HPDE6-E6E7 (cell line): ENCODE measurements around the gene APP.

Experiments
- DNase-seq: peaks from one replicate; pipeline ENCODE4 v3.0.0; 2011; ENCODE audit warnings: missing footprints; ENCODE audit errors: extremely low spot score

APP gene

DNA sequence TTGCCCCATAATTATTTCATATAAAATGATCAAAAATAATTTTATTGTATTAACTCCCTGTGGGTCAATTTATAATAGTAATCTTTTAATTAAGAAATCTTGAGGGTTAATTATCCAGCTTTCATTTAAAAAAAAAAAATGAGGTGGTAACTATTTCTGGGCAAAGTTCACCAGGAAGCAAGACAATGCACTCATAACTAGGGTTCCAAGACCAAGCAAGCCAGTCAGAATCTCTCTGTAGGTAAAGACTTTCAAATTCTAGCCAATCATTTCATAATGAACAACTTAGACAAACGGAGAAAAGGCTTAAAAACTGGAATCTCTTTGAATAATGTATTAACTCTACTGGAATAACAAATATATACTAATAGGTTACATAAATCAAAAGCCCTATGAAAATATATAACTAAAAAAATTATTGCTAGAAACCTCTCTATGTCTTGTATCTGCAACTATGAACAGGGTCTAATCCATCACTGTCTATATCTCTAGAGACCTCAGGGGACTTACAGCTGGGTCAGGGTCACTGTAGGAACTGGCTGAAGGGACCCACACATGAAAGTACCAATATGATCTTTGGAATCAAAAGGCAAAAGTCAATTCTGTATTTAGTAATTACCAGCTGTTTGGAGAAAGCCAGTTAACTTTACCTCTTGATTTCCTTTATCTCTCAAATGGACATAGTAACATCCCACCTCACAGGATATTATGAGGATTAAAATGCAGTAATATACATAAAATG is 43.3 kb downstream of the APP start:
- no peak for DNase-seq

DNA sequence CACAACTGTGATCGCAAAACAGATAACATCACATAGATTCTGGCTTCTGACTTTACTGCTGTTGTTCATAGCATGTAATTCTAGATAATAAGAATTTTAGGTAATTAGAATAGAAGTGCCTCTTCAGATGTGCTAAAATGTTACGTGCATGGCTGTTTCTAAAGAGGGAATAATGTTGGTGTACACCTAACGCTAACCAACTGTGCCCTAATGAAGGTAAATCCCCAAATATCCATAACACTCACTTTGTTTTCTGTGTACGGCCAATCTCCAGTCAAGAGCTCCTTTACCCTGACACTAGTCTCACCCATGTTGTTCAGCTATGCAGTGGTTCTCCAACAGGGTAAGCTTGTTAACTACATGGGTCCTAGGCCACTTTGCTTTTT is 44.4 kb downstream of the APP start:
- no peak for DNase-seq

DNA sequence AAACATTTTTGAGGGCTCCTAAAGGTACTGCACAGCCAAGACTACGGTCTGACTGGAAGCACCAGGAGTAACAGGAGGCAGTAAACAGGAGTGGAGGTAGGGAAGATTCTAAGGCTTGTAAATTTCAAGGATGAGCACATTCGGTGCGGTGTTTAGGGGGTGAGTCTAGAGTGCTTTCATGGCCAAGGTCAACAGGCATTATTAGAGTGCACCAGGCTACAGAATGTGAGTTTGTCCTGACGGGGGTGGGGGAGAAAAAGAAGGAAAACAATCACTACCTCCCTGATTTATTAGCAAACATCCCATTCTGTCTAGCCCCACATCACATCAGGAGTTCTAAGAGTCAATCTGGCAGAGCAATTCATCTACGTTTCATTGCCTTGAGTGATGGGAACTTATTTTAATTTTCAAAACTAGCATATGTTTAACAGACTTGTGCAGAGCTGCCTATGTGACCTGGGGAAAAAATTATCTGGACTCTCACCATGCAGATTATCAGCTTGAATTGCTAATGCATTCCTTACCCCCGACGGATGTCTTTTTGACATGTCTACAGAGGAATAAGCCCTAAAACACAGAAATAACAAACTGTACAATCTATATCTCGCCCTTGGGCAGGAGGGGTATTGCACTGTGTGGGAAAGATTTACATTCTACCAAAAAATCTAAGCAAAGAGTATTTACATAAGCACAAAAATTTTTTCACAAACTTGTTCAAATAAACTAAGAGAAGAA is 45.0 kb downstream of the APP start:
- no peak for DNase-seq

DNA sequence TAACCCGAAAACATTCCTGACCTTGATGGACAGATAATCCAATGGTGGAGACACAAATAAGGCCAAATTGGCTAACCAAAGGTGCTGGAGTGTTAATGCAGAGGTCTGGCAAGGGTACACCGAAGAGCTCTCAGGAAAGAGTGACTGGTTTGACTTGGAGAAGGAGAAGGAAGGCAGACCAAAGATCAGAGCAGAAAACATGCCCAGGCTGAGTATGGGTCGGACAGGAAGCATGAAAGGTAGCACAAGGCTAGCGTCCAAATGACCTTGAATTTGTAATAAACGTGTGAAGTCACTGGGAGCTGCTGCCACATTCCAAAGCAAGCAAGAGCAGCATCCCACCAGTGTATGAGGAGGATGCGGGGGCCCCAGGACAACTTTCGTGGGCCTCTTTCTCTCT is 45.7 kb downstream of the APP start:
- no peak for DNase-seq

DNA sequence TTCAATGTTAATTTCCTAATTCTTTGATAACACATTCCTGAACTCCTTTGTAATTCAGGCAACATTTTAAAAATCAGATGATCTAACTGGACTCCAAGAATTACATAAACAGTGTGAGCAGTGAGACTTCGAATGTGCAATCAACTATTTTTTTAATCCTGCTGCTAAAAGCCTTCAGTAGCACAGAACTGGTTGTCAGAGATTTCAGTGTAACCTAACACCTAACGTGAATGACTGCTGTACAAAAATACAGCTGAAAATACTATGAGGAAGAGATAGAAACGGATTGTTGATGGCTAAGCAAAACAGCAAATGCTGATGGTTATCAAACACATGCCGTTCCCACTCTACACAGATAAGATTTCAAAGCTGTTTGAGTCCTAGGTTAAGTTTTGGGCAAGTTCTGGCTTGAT is 46.1 kb downstream of the APP start:
- no peak for DNase-seq

DNA sequence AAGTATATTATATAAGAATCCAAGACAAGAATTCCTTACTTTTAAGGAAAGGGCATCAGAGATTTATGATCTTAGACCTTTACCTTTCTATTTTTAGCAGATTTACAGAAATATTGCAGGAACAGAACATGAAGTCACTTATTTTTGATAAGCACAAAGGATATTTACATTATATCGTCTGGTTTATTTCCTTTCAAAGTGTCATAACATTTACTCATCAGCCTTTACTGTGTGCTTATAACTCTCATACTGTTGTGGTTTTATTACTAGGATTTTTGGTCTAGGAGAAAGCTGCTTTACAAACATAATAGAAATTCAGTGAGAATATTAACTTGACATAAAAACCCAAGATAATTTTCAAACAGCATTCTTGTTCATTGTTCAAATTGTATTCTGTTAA is 47.6 kb downstream of the APP start:
- DNase-seq = no peak

DNA sequence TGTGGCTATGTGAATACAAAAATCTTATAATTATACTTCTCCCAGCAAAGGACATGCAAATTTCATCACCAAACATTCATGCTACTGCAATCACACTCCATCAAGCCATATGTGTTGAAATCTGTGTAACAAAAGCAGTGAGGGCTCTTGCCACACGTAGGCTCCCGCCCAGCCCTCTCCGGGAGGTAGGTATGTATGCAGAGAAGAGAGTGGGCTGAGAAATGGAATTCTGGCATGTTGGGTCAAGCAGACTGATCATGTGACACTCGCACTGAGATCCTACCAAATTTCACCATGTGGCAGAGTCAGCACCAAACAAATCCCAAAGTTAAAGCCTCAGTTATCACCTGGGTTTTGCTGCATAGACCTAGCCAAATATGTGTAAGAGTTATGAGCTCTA is 49.7 kb downstream of the APP start:
- peak; percentile 33 for DNase-seq

DNA sequence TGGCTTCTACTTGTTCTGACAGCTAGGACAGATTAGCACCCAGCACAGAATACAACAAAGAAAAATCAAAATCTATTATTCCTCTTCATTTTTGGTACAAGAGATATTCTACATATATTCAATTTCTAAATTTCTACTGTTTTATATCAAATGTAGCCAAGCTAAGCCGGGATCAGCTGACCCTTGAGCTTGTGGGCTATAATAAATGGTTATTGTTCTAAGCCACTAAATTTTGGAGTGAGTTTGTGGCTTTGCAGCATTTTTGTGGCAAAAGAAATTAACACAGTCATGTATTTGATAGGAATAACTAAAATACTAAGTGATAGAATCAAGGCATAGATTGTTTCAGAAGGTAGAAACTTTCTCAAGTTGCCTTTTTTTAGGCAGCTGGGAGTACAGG is 50.7 kb downstream of the APP start:
- no peak for DNase-seq

DNA sequence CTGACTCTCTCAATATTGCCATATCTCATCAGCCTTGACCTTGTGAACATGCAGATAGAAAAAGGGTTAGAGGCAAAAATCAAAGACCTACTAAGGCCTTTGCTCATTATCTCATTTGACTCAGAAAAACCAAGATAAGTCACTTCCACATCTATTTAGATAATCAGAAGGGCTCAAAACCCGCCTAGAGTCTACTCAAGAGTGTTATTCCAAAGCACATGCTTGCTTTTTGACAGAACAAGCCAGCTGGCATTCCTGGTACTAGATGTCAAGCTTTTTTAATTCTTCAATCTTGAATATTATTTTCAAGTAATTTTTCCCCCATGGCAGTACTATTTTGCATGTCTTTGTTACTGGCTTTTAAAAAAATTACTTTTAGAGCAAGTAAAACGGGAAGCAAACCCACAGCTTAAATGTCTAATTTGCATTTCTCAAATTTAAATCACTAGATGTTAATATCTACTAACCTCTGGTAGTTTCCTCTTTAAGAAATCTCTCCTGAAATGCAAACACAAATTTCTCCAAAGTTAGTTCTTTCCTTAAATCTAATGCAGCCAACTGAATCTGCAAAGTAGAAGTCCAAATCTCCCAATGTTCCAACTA is 51.5 kb downstream of the APP start:
- DNase-seq = no peak

DNA sequence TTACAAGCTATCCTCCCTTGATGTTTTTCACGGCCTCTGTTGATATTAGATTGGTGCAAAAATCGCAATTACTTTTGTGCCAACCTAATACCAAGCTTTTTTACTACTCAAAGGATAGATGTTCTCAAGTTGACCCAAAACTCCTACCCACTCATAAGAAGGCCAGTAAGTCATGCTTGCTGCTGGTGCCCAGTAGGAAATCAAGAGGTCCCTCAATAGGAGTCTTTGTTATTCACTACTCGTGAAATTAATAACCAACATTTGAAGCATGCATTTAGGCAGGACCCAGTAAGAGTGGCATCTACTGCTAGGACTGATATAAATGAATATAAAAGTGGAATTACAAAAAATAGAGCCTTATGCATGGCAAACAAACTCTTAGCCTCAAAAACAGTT is 52.6 kb downstream of the APP start:
- DNase-seq = no peak

DNA sequence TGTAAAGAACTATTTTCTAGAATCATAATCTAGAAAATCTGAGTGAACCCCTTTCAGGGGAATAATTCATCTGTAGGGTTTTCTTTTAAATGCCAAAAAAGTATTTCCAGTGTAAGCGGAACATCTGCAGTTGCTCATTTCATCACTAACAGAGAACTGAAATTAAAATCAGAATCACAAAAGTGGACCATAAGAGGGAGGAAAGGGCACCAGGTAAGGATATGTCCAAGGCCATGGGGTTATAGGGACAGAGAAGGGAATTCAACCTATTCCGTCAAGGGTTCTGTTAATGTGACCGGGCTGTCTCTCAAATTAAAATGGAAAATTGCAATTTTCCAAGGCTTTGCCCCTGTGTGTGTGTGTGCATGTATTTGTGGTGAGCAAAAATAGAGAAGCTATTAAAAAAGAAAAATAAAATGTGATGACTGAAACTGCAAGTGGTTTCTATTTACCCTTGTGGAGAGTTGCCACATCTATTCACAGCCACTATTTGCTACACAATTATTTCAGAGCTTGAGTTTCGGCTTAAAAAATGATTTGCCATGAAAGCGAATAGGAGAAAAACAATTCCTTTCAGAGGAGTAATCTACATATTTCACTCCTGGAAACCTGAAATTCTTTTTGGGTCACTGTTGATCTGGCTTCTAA is 53.1 kb downstream of the APP start:
- no peak for DNase-seq

DNA sequence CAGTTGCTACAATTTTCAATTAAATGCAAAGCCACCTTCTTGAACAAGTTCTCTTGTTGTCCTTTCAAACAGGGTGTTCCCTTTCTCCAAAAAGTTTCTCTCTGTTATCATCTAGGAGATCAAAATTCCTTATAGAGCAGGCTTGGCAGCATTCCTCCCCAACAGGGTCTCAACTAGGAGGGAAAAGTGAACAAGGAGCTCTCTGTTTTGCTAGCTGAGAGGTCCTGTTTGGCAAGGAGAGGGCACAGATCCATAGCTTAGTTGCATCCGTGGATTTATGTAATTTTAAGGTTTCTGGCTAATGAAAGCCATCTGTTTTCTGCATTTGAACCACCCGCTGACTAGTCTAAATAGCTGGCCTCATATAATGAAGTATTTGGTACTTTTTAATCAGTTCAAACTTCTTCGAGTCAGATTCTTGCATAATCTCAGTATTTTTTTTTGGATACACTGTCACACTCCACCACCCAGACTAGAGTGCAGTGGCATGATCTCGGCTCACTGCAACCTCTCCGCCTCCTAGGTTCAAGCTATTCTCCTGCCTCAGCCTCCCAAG is 54.0 kb downstream of the APP start:
- DNase-seq = no peak

DNA sequence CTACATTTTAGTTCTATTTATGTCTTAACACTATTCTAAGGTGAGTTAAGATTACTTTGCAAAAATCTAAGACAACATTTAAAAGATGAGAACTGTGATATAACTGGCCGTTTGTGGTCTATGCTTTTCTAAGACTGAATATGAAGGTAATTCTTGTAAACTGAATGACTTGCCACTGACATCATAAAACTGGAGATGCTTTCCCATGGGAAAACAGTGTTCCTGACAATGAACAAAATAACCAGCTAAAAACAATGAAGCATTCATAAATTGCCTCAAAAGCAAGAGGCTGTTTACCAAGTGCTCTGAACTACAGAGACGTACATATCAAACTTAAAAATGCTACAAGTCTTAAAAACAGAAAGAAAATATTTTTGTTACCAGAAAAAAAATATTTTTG is 54.7 kb downstream of the APP start:
- no peak for DNase-seq

DNA sequence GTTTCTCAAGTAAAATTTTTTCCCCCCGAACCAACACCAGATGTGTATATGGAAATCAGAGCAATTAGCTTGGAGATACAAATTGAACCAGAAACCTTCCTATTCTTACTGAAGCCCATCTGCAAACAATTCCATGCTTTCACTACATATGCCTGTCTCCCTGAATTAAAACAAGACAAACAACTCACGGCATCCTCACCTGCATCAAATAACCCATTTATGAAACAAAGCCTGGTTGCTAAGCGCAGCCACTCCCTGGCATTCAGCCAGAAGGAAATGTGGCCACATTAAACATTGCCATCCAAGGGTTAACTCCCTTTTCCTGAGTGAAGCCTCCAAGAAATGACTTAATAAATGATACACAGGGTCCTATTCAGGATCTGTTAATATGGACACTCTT is 55.3 kb downstream of the APP start:
- no peak for DNase-seq

DNA sequence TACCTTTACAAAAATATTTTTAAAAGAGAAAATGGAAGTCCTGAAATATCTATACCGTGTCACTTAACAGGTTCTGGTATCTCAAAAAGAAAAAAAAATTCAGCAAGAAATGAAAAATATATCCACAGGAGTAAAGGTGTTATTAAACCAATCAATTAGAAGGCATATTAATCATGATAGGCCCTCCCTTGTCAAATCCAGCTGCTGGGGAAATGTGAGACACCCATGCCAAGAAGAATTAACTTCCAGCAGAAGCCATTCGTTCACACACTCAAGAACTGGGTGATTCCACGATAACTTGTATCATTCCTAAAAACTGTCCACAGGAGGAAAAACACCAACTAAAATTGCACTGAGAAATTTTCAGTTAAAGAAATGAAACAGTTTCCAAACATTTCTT is 57.6 kb downstream of the APP start:
- no peak for DNase-seq

DNA sequence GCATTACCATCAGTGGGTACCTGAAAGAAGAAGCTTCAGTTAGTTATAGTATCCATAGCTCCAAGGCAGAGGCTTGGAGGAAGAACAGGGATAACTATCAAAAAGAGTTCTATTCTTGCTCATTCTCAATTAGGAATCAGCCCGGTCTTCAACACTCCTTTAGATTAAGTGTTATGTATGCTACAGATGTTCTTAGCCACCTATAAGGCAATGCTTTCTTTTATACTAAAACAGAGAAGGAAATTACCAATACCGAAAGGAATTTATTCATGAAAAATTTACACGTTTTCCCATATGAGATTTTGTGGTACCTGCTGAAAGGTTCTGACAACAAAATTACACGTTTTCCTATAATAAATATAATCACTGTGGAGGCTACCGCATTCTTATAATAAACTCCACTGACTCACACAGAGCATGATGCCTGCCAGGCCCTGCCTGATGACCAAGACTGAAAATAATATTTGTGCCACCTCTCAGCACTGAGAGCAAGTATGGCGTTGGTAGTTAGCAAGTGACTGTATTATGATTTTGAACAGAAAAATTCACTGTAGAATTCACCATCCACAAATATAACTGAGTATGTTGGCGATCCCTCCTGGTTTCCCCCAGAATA is 58.3 kb downstream of the APP start:
- no peak for DNase-seq

DNA sequence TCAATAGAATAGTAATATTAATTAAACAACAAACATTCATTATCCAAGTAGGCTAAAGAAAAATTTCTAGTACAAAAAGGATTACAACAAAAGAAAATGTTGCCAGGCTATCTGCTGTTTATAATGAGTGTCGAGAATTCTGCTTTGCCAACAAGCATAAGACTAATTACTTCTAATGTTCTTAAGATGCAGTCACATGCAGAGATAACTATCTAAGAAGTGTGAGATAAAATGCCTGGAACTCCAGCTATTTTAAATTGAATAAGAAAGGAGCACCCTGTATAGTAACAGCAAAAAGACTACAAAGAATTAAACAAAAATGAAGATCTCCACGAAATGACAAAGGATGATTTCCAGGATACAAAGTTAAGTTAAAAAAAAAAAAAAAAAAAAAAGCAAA is 59.9 kb downstream of the APP start:
- DNase-seq = no peak

DNA sequence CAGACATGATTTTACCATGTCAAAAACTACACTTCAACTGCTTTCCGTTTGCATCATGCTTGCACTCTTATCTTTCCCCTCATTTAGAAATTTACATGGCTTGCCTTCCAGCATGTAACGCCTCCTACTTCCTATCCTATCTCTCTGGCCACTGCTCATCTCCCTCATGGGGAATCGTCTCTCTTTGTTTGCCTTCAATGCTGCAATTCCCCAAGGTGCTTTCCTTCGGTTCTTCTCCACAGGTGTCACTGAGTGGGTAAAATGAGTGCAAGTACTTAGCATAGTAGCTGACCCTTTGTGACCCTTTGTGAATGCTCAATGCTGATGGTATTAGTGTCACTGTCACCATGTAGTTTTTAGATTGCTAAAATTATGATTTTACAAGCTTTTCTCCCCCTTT is 63.1 kb downstream of the APP start:
- no peak for DNase-seq

DNA sequence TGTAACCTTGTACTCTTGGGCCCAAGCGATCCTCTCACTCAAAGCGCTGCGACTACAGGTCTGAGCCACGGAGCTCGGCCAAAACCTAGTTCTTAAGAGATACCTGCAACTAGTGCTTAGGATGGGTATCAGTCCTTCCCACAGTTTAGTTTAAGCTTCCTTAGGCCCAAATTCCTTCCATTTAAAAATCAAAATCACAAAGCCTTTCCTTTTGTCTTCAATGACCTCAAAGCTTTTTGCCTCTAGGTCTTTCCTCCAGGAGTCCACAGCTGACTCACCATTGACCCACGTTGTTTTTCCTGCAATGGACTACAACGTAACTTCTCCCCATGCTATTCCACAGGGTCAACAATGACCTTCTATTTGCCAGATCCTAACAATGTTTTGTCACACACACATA is 64.0 kb downstream of the APP start:
- DNase-seq = no peak

DNA sequence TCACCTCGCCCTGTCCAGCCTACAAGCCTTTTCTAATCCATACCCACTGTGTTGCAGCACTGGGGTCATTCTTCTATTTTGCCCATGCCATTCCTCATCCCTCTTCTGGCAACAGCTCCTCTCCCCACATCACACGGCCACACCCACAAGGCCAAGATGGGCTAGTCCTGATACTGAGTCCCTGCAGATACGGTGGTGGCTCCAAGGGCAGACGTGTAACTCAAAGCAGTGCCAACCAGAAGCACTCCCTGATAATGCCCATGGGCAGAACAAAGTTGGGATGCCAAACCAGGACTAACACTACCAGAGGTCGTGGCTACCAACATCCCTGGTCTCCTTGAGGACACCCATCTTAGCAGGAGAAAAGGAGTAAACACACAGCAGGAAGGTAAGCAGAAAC is 64.8 kb downstream of the APP start:
- no peak for DNase-seq

DNA sequence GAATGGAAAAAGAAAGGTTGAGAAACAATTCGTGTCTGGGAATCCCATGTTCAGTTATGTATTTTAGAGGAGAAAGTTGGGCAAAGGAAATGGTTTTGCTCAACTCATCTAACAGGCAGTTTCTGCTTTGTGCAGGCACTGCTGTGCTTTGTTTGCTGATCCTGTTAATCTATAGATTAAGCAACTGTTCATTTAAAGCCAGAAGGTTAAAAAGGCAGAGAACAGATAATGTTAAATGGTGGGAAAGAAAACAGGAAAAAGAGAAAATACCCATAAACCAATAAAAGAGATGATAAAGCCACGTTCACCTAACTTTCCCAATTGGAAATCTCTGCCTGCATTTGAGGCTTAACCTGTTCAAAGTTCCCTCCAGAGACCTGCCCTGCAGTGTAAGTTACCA is 70.0 kb downstream of the APP start:
- no peak for DNase-seq

DNA sequence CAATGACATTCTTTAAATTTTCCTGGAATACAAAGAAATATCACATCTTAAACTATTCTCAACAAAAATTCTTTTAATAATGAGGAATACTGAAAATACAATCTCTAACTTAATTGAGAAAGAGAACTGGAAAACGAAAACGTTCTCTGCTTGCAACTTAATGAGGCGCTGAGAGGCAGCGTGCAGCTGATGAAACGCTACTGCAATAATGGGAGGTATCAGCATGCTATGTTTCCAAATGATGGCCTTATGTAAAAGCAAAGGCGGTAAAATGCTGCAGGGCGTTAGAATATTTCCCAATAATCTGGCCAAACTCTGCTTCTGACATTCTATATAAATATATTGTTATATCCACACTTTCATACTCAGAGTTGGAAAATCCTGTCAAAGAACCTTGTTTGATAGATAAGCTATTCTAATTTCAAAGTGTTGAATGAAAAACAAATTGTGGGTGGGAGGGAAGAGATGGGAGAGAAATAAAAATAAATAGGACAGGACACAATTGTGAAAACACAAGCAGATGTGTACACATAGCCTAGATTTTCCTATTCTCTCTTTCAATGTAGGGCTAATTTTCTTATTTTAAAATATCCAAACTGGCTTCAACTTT is 70.9 kb downstream of the APP start:
- no peak for DNase-seq
